HAP-1 (cell line): Measurements from ENCODE around the gene SUSD1.

Source experiments
- DNase-seq, 2 experiments: peaks; one replicate each; pipeline ENCODE4 v3.0.0-alpha.2; 2016 to 2020; ENCODE audit warnings: low spot score in 2 of 2
- H3K27me3 ChIP-seq: fragments of 250-450 bp; sonication (Bioruptor Pico); 2 replicates; pipeline ENCODE4 v1.5.1; 2020; ENCODE audit warnings: low read depth, mild to moderate bottlenecking, moderate library complexity
- H3K36me3 ChIP-seq: fragments of 250-450 bp; sonication (Bioruptor Pico); replicated peaks from 2 replicates; pipeline ENCODE4 v1.5.1; 2020; ENCODE audit warnings: mild to moderate bottlenecking
- H3K4me1 ChIP-seq: fragments of 250-450 bp; sonication (Bioruptor Pico); 2 replicates; pipeline ENCODE4 v1.5.1; 2020; ENCODE audit warnings: mild to moderate bottlenecking
- H3K4me3 ChIP-seq: fragments of 250-450 bp; sonication (Bioruptor Pico); 2 replicates; pipeline ENCODE4 v1.5.1; 2020; ENCODE audit warnings: mild to moderate bottlenecking, moderate library complexity
- H3K9me3 ChIP-seq: fragments of 250-450 bp; sonication (Bioruptor Pico); 2 replicates; pipeline ENCODE4 v1.5.1; 2020; ENCODE audit warnings: mild to moderate bottlenecking, moderate library complexity
- in situ Hi-C: fragments of 300-500 bp; cut with MboI; formaldehyde crosslinking; loops from 3 replicates; pipeline ENCODE4 v1.14.3; 2020; ENCODE audit warnings: low sequenced_read_pairs, inconsistent platforms, mixed read lengths

Gene SUSD1

GRCh38 chr9:112186695-112187094, 11.6 kb upstream of the SUSD1 start:
- in situ Hi-C loops = no loop called here
- DNase-seq = no peak
- Histone ChIP-seq H3K27me3 (no peaks in the 10 kb centered on the region), H3K4me3 (no peak overlapping the region), H3K36me3 (no peaks in the 10 kb centered on the region), H3K4me1 (no peaks in the 10 kb centered on the region), H3K9me3 (0 out of 2 replicates have a peak, but pooled peaks cover 3% of the 10 kb centered on the region)

DNA sequence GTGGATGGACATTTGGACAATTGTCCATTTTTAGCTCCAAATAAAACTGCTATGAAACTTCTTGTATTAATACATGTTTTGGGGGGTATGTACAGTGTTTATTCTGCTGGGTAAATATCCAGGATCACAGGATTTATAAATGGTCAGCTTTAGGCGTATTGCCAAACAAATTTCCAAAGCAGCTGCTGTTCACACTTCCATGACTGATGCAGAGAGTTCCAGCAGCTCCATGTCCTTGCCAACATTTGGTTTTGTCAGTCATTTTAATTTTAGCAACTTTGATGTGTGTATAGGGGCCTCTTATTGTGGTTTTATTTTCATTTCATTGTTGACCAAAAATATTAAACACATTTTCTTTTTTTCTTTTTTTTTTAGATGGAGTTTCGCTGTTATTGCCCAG, 9.8 kb upstream of the SUSD1 start:
- in situ Hi-C loops = no loop called here
- H3K27me3 ChIP-seq = no peaks in the 10 kb centered on the region
- no peak for DNase-seq

GRCh38 chr9:112184221-112184620, 9.1 kb upstream of the SUSD1 start:
- in situ Hi-C loops = no loop called here
- no peaks in the 10 kb centered on the region for H3K27me3 ChIP-seq
- H3K9me3 ChIP-seq = 0 out of 2 replicates have a peak, but pooled peaks cover 3% of the 10 kb centered on the region
- no peaks in the 10 kb centered on the region for H3K36me3 ChIP-seq
- DNase-seq = no peak
- H3K4me1 ChIP-seq = no peaks in the 10 kb centered on the region
- no peak overlapping the region for H3K4me3 ChIP-seq

More for the DNA sequence above, 9.8 kb upstream of the SUSD1 start:
- H3K9me3 ChIP-seq = 0 out of 2 replicates have a peak, but pooled peaks cover 3% of the 10 kb centered on the region
- H3K4me1 ChIP-seq = no peaks in the 10 kb centered on the region
- H3K4me3 ChIP-seq = no peak overlapping the region
- no peaks in the 10 kb centered on the region for H3K36me3 ChIP-seq

- Histone ChIP-seq H3K36me3 (no peaks in the 10 kb centered on the region), H3K9me3 (0 out of 2 replicates have a peak, but pooled peaks cover 3% of the 10 kb centered on the region), H3K4me1 (peaks cover 2% of the 10 kb centered on the region; the same call in 1 of the 2 replicates), H3K27me3 (no peaks in the 10 kb centered on the region), H3K4me3 (no peak overlapping the region)
- no peak for DNase-seq
- in situ Hi-C loops = no loop called here
These were observed 5.3 kb upstream of the SUSD1 start for GRCh38 chr9:112180387-112180881.

DNA sequence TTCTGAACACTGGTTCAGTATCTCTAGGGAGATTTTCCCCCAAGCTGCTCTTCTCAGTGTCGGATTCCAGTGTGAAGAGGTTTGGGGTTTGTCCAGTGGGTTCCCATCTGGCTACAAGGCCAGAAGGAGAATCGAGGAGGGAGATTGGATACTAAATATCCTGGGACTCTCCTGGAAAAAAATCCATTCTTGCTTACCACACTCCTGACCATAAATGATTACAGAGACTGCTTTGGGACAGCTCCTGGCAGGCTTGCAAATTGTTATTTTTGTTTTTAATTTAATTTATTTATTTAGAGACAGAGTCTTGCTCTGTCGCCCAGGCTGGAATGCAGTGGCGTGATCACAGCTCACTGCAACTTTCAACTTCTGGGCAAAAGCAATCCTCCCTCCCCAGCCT, 4.7 kb upstream of the SUSD1 start:
- H3K36me3 ChIP-seq = no peaks in the 10 kb centered on the region
- H3K4me1 ChIP-seq = peaks cover 3% of the 10 kb centered on the region; the same call in 1 of the 2 replicates
- no peak for DNase-seq
- H3K9me3 ChIP-seq = 0 out of 2 replicates have a peak, but pooled peaks cover 3% of the 10 kb centered on the region
- in situ Hi-C loops = no loop called here
- no peak overlapping the region for H3K4me3 ChIP-seq
- no peaks in the 10 kb centered on the region for H3K27me3 ChIP-seq

GRCh38 chr9:112176524-112176923, 1.4 kb upstream of the SUSD1 start:
- in situ Hi-C loops = no loop called here
- no peaks in the 10 kb centered on the region for H3K9me3 ChIP-seq
- no peaks in the 10 kb centered on the region for H3K27me3 ChIP-seq
- H3K36me3 ChIP-seq = no peaks in the 10 kb centered on the region
- no peak for DNase-seq
- peaks cover 9% of the 10 kb centered on the region for H3K4me1 ChIP-seq
- no peak overlapping the region for H3K4me3 ChIP-seq

GRCh38 chr9:112175796-112176315, 759 bp upstream of the SUSD1 start:
- in situ Hi-C loops = no loop called here
- H3K4me3 ChIP-seq = peak overlapping the region; percentile 31
- H3K36me3 ChIP-seq = no peaks in the 10 kb centered on the region
- H3K27me3 ChIP-seq = no peaks in the 10 kb centered on the region
- peaks cover 9% of the 10 kb centered on the region for H3K4me1 ChIP-seq
- H3K9me3 ChIP-seq = no peaks in the 10 kb centered on the region
- DNase-seq = no peak

GRCh38 chr9:112174222-112174964, 704 bp downstream of the SUSD1 start:
- Histone ChIP-seq H3K4me3 (peak overlapping the region; percentile 26), H3K9me3 (no peaks in the 10 kb centered on the region), H3K36me3 (no peaks in the 10 kb centered on the region), H3K27me3 (no peaks in the 10 kb centered on the region), H3K4me1 (peaks cover 9% of the 10 kb centered on the region)
- in situ Hi-C loops = no loop called here
- peak; percentile 28 to 81 for DNase-seq

GRCh38 chr9:112173489-112174221, 1.4 kb downstream of the SUSD1 start:
- Histone ChIP-seq H3K4me3 (no peak overlapping the region), H3K4me1 (peaks cover 9% of the 10 kb centered on the region), H3K9me3 (no peaks in the 10 kb centered on the region), H3K36me3 (no peaks in the 10 kb centered on the region), H3K27me3 (no peaks in the 10 kb centered on the region)
- DNase-seq = no peak
- in situ Hi-C loops = no loop called here

DNA sequence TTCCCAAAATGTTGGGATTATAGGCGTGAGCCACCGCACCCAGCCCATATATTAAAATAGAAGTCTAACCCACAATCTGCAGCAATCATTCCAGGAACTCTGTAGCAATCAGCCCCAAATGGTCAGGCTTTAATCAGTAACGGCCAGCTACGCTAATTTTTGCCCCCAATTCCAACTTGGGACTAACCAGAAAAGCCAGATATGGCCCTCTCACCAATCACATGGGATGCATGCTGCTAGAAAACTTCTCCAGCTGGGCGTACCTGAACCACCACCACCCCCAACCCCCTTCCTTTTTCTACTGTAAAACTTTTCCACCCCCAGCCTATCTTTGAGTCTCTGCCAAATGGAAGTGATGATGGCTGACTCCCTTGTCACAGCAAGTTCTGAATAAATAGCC, 4.1 kb downstream of the SUSD1 start:
- Histone ChIP-seq H3K9me3 (no peaks in the 10 kb centered on the region), H3K4me3 (no peak overlapping the region), H3K27me3 (no peaks in the 10 kb centered on the region), H3K4me1 (peaks cover 9% of the 10 kb centered on the region), H3K36me3 (no peaks in the 10 kb centered on the region)
- no peak for DNase-seq
- in situ Hi-C loops = no loop called here

- Histone ChIP-seq H3K36me3 (no peaks in the 10 kb centered on the region), H3K9me3 (no peaks in the 10 kb centered on the region), H3K4me1 (peaks cover 5% of the 10 kb centered on the region), H3K4me3 (no peak overlapping the region), H3K27me3 (no peaks in the 10 kb centered on the region)
- no peak for DNase-seq
- in situ Hi-C loops = no loop called here
These were observed 4.9 kb downstream of the SUSD1 start for GRCh38 chr9:112170235-112170634.

DNA sequence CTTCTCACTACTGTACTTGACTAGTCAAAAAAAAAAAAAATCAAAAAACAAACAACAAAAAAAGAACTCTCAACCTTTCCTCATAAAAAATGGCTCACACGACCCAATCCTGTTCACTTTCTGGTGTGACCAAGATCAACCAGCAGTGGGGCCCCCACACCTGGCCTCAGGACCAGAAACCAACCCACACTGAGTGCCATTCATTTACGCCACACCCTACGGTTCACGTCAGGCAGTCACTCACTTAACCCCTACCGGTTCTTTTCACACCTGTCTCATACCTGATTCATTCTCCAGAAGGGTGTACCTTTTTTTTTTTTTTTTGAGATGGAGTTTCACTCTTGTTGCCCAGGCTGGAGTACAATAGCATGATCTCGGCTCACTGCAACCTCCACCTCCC, 5.7 kb downstream of the SUSD1 start:
- no peak for DNase-seq
- no peaks in the 10 kb centered on the region for H3K27me3 ChIP-seq
- peaks cover 4% of the 10 kb centered on the region for H3K4me1 ChIP-seq
- H3K4me3 ChIP-seq = no peak overlapping the region
- no peaks in the 10 kb centered on the region for H3K36me3 ChIP-seq
- in situ Hi-C loops = no loop called here
- no peaks in the 10 kb centered on the region for H3K9me3 ChIP-seq

- Histone ChIP-seq H3K36me3 (no peaks in the 10 kb centered on the region), H3K27me3 (no peaks in the 10 kb centered on the region), H3K4me1 (no peaks in the 10 kb centered on the region), H3K9me3 (no peaks in the 10 kb centered on the region), H3K4me3 (no peak overlapping the region)
- in situ Hi-C loops = no loop called here
- no peak for DNase-seq
These were observed 6.9 kb downstream of the SUSD1 start for GRCh38 chr9:112168197-112168596.
